Measurements from ENCODE around the gene WRAP73.

The WRAP73 gene

DNA sequence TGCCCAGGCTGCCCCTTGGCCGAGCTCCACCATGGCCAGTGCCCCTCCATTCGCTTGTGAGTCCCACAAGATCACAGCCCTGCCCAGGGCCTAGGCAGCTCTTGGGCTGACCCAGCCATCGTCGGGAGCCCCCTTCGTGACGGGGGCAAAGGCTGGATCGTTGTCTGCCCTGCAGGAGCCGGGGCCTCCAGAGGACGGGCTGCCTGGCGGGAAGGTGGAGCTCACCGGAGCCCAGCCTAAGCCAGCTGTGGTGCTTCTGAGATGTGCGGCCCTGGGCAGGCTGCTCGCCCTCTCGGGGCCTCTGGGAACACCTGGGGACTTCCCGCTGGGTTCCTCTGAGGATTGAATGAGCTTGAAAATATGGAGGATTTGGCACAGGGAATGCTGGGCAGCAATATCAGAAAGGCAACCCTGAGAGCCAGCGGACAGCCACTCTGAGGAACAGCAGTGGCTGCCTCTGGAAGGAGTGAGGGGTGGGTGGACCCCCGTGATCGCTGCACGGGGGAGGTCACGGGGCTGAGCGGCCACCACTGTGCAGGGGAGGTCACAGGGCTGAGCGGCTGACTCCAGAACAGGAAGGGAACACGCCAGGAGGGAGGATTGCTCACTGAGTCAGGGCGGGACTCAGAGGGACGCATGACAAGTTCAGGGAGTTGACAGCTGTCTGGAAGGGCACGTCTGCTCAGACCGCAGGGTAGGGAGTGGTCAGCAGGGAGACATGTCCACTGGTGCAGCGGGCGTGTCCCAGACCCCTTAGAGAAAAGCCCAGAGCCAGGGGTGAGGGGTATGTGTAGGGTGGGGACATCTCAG, 21.7 kb upstream of the WRAP73 start:
- TF ChIP-seq CTCF (IDR thresholded peaks at IDR 0.05; ENCODE audit: low read depth, low read length), result no peak
- no peak overlapping the region for H3K4me3 ChIP-seq (ENCODE audit: low read depth, low read length)

- no peak overlapping the region for H3K4me3 ChIP-seq (ENCODE audit: low read depth, low read length)
- no peak for TF ChIP-seq CTCF (IDR thresholded peaks at IDR 0.05; ENCODE audit: low read depth, low read length)
Measured at GRCh38 chr1:3670823-3671265, 20.9 kb upstream of the WRAP73 start.

DNA sequence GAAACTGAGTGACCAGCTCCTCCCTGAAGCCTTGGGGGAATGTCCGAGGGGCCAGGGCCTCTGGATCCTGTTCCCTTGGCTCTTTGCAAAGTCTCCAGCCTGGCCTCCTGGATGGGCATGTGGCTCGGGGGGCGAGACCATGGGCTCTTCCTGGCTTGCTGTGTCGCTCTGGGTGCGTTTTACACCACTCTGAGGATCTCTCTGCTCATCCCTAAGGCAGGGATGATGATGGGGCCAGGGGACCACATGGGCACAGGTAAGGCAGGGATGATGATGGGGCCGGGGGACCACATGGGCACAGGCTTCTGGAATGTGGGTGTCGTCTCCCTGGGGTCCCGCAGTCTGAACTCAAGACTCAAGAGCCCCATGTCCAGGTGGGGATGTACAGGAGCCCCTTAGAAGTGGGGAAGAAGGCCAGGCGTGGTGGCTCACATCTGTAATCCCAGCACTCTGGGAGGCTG, 20.1 kb upstream of the WRAP73 start:
- H3K4me3 ChIP-seq (ENCODE audit: low read depth, low read length), result no peak overlapping the region
- TF ChIP-seq CTCF (IDR thresholded peaks at IDR 0.05; ENCODE audit: low read depth, low read length), result no peak

GRCh38 chr1:3669421-3669821, 19.5 kb upstream of the WRAP73 start:
- H3K4me3 ChIP-seq (ENCODE audit: low read depth, low read length), result no peak overlapping the region
- TF ChIP-seq CTCF (IDR thresholded peaks at IDR 0.05; ENCODE audit: low read depth, low read length), result no peak

- H3K4me3 ChIP-seq (ENCODE audit: low read depth, low read length), result no peak overlapping the region
- TF ChIP-seq CTCF (IDR thresholded peaks at IDR 0.05; ENCODE audit: low read depth, low read length), result no peak
Measured at GRCh38 chr1:3668585-3669300, 18.8 kb upstream of the WRAP73 start.

DNA sequence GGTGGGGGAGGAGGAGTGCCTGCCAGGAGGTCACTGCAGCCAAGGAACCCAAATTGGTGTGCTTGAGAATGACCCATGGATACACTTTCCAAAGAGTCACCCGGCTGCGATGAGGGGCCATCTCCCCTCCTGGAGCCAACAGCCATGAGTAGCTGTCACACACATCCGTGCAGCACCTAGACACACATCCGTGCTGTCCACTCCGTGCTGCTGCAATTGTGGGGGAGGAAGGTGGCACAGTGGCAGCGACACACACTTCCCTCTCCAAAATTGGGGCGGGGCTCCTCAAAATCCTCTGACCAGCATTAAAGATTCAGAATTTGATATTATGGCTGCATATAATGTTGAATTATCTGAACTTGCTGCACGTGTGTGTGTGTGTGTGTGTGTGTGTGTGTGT, 18.2 kb upstream of the WRAP73 start:
- no peak overlapping the region for H3K4me3 ChIP-seq (ENCODE audit: low read depth, low read length)
- no peak for TF ChIP-seq CTCF (IDR thresholded peaks at IDR 0.05; ENCODE audit: low read depth, low read length)

Data from WI38 (cell line).